Femur (tissue), 1 donor: ENCODE results near the gene EXOC4.
A peak's percentile ranks its signal among the peaks of the same experiment; 100 is the strongest.

Experiments
- DNase-seq: peaks from one replicate; pipeline ENCODE4 v3.0.0-alpha.2; 2017

Gene EXOC4

DNA sequence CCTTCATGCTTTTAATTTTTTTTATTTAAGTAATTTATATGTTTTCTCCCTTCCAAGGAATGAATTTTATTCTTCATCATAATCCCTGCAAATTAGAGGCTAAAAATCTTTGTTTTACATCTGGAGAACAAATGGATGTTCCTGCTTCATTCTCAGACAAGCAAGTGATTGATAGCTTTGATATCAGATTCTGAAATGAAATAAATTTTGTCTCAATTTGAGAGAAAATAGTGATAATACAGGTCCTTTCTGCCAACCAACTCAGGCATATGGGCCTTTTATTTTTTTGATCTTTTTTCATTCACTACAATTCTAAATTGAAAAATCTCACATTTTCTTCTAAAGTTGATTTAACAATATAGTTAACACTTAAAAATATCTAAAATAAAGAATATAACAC, 427.1 kb downstream of the EXOC4 start:
- no peak for DNase-seq

DNA sequence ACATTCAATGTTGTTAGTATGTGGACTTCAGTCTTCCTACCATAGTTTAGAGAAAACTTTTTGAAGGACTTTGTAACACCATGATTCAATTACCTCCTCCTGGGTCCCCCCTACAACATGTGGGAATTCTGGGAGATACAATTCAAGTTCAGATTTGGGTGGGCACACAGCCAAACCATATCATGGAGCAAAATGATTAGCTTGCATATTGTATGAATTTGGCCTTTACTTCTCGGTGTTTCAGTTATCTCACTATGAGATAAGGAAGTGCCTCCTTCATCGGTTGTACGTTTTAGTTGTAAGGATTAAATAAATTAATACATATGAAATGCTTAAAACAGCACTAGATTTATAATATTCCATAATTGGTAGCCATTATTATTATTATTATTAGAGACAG, 428.7 kb downstream of the EXOC4 start:
- DNase-seq, result no peak

DNA sequence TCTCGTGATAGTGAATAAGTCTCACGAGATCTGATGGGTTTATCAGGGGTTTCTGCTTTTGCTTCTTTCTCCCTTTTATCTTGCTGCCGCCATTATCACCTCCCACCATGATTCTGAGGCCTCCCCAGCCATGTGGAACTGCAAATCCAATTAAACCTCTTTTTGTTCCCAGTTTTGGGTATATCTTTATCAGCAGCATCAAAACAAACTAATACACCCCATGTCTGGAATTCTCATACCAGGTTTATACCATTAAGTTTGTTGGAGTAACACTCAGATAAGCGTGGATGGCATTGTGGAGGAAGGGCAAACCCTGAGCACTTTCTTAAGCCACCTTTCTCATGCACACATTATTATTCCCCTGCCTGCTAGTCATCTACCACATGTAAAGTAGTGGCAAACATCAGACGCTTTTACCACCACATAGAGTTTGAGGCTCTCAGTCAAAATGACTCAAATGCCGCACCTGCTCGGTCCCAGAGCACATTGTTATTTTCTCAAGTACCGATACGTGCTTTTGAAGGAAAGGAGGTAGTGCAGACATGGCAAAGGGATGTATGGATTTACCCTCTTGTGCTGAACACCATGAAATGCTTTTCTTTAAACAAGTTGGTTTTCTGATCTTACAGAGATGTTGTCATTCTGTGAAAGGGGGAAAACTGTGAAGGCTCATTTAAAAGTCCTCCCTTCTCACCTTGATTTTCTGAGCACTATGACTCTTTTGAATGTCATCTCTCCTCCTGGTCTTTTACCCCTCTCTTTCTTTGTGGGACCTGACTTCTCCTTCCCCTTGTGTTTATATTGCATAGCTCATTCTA, 429.7 kb downstream of the EXOC4 start:
- DNase-seq, result no peak

DNA sequence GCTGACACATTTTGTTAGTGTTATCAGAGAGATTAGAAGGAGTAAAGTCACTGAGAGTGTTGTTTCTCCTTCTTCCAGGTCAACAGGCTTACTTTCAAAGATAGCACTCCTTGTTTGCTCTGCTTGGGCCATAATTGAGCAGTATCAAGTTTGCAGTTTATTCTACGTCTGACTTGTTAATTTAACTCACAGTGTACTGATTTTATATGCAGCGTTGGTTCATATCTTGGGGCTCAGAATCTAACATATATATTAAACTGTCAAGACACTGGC, 430.2 kb downstream of the EXOC4 start:
- no peak for DNase-seq

DNA sequence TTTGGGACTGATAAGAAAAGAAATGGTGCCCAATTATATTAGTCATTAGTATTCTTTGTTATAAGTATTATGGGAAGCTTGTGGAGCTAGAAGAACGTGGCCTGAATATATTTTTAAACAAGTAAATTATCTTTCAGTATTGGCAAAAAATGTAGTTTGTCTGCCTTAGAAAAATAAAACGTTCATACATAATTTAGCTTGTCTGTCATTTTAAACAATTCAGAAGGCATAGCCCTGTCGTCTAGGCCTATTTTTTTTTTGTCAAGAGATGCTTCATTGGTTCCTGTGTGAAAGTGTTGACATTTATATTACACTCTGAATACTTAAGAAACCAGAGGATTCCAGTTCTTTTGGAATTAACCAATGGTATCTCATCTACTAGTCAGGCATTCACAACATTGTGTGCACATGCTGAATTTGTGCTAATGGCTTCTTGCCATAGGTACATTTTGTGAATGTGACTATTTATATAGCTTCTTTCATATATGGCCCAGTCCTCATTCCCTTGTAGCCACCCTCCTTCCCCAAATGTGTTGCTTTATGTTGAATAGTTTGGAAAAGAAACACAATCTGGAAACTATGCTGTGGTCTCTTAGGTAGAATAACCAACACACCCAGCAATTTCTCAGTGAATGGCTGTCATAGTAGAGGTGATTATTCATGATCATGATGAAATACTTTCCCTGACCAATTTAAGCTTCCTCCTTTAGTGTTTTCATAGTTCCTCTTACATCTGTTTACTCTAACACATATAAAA, 435.8 kb downstream of the EXOC4 start:
- no peak for DNase-seq

DNA sequence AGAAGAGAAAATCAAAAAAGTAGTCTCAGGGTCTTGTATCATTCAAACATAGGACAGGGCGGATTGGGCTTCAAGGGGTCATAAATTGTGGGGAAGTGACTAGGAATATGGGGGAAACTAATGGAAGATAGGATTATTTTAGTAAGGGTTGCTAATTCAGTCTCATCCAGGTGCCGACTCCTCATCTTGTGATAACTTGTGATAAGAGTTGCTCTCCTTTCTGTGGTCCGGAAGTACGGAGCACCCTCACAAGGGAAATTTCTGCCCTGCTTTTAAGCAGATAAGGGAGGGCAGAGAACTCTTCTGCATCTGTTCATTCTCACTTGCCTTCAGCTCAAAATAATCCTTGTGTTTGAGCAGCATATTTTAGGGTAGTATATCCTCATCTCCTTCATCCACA, 437.9 kb downstream of the EXOC4 start:
- DNase-seq, result no peak

DNA sequence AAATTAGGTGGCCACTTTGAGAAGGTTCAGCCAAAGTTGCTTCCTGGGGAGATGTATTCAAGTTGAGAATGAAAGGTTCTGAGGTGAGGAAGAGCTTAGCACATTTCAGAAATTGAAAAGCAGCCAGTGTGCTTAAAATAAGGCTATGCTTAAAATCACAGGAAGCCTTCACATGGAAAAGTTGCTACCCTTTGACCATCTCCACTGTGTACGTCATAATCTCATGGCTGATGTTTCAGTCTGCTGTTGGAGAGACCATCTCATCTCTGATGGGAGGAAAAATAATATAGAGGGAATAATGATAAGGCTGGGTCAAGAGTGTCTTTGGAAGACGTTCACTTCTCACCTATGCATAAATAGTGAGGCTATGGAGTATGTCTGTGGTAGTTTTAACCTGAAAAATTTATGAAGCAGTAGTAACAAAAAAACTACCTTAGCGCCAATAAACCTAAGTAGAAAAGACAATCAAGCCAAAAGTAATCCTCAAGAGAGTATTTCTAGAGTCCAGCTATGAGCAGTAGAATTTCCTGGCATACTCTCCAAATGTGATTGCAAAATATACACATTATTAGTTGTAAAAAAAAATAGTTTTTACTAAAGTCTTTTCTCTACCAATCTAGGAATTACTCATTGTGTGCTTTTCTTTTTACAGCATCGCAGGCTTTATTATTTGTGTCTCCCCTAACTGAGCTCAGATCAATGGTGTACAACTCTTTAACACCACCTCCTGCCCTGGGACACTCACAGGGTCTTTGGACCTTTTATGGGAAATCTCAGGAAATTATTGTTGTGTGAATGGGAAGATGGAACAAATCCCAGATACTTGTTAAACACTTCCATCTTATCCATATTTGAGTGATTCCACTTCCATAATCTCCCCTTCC, 439.1 kb downstream of the EXOC4 start:
- no peak for DNase-seq

DNA sequence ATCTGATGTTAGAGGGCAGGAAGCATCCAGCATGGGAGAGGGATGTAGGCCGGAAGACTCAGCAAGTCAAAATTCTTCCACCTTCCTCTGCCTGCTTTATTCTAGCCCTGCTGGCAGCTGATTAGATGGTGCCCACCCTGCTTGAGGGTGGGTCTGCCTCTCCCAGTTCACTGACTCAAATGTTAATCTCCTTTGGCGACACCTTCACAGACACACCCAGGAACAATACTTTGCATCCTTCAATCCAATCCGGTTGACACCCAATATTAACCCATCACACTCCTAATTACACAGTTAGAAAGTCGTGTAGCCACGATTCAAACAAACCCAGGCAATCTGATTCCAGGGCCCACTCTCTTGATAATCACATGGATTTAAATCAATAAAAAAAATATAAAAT, 440.4 kb downstream of the EXOC4 start:
- DNase-seq, result no peak

DNA sequence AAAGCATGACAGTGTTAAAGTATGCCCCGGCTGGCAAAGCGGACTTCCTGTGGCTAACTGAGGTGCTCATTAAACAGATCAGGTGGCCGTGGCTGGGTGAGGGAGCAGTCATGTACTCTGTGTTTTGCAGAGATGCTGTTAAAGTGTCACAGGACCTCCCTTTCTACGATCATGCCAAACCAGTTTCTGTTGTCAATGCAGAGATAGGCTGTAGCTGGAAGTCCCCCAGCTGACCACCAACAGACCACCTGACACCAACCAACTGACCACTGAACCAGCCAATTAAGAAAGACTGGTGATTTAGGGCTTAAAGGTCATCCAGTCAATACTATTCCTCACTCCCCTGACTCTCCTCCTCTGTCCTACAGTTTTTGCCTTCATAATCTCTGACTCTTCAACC, 443.2 kb downstream of the EXOC4 start:
- no peak for DNase-seq

DNA sequence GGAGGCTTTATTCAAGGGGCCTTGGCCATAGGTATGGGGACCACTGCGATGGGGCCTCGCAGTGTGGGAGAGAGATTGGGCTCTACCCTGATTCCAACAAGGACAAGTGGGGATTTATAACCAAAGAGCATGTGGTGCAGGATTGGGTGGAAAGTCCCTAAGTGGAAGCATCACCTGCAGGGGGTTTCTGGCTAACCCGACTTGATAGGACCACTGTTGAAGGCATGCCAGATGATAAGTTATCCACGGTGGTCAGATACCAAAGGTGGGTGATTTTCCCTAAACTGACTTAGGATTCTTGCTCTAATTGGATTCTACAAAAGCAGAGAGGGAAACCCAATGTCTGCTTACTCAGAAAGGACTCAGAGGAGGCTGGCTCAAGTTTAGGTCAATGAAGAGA, 444.7 kb downstream of the EXOC4 start:
- DNase-seq, result no peak

DNA sequence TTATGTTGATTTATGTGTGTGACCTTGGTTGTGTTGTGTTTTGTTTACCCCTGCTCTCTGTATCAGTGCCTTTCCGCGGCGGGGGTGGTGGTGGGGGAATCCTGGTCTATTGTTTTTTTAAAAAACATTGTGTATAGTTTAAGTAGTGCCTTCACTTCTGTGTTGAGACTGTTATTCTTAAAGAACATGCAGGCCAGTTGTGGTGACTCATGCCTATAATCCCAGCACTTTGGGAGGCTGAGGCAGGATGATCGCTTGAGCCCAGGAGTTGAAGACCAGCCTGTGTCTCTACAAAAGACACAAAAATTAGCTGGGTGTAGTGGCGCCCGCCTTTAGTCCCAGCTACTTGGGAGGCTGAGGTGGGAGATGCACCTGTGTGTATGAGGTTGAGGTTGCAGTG, 445.2 kb downstream of the EXOC4 start:
- DNase-seq, result no peak

DNA sequence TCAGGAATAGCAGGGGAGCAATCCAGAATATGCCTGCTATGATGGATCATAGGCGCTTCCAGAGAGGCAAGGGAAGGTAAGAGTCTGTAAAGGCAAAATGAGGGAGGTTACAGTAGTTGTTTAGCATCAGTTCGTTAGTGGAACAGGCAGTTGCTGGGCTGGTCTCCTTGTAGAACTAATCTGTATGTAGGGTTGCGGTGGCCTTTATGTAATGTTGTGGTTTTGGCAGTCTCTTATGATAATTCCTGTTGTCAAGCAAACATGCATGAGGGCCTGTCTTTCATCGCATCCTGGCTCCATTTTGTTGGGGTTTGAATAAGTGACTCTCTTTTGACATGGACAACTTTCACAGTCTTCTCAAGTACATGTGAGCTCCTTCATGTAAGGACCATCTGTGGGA, 446.5 kb downstream of the EXOC4 start:
- no peak for DNase-seq

DNA sequence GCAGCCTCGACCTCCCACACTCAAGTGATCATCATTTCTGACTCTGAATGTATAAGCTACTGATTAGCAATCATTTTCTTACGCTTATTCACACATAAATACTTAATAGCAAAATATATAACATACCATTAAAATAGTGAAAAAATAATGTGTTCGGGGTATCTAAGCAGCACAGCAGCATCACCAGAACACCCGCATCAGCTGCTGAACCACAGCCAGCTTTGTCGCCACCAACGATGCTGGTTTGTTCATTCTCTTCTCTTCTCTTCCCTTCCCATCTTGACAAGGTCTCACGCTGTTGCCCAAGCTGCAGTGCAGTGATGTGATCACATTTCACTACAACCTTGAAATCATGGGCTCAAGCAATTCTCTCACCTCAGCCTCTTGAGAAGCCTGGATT, 449.2 kb downstream of the EXOC4 start:
- no peak for DNase-seq

DNA sequence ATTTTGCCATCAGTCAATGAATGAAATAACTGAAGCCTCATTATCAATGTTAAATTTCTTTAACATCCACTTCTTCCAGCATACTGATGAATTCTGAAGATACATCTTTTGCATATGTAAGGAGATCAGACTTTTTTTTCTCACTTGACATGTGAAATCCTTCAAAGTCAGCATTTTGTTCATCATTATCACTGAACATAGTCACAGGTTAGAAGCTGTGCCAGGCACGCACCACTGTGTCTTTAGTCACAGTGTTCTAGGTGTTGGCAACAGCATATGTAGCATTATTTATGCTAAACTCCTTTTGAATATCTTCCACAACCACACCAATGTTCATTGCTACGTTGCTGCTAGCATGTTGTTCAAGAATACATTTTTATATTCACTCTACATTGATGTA, 450.1 kb downstream of the EXOC4 start:
- DNase-seq, result no peak

DNA sequence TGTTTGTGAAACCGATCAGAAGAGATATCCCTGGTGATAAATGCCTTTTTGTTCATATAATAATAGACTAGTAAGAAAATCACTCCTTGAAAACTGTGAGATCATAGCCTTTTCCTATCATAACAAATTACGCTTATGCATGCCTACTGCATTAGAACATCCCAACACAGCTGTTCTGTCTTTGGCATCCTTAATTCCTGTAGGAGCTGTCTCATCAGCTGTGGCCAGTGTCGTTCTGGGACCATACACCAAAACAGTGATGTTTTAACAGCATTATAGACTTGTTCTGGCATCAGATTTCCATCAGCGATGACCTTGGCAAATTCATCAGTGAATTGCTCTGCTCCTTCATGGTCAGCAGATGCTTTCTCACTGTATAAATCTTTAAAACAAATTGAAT, 450.7 kb downstream of the EXOC4 start:
- DNase-seq, result peak; percentile 68

DNA sequence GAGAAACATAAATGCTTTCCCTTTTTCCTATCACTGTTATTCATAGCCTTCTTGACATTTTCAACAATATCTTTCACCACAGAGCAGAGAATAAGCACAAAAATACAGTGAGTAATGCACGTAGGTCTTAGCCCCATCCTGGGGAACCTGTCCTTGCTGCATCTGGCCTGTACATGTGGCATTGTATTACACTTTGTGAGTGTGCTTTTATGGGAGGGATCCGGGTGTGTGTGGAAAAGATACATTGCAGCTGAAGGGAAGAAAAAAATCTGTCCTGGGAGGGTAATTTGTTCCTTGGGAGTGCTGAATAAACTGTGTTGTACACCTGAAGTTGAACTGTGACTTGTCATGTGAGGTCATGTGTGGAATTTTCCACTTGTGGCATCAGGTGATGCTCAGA, 451.6 kb downstream of the EXOC4 start:
- DNase-seq, result no peak

DNA sequence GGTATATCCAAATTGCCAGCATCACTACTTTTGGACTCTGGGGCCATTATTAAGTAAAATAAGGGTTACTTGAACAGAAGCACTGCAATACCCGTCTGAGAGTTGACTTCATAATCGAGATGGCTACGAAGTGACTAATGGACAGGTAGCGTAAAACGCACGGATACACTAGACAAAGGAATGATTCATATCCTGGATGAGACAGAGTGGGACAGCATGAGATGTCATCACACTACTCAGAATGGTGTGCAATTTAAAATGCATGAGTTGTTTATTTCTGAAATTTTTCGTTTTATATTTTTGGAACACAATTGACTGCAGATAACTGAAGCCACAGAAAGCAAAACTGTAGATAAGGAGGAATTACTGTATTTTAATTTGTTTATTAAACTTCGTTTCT, 452.7 kb downstream of the EXOC4 start:
- no peak for DNase-seq

DNA sequence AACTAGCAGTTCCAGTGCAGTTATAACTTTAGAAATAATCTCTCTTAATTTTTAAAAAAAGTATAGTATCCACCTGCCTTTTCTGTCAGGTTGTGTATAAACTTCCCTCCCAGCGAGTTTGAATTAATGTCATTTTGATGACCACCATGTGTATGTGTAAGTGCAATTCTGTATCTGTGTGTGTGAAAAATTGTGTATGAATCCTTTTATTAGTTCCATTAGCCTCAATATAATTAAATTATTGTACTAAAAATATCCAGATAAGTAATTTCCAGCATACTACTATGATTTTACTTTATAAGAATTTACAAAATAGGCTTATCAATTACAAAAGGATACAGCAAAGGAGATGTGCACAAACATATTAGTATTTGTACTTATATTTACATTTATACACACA, 453.1 kb downstream of the EXOC4 start:
- no peak for DNase-seq

DNA sequence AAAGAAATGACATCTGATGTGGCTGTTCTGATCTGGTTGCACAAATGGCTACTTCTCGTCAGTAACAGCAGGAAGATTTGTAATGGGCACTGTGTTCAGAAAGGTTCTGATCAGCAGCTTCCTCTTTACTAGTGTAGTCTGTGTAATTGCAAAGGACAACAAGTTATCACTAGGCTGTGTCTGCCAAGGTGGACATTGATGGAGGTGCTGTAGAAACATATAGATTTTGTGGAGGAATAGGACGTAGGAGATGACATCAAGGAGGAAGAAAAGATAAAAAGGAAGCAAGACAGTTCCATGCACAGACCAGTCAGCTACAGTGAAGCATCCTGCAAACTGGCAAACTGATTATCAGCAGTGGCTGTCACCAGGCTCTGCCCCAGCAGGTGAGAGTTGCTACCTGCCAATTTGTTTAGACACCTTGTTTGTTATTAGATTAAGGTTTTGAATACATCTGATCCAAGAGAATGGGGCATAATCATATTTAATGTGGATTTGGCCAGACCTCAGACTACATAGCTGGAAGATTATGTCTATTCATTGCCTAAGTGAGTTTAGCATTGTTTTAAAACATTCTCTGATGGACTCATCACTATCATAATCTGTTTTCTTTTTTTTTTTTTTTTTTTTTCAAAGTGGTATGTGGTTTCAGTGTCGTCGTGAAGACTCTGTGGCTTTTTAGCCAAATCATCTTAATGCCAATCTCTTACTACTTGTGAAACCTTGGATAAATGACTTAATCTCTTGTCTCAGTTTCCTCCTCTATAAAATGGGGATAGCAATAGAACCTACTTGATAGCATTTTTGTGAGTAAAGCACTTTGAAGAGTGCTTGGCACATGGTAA, 456.4 kb downstream of the EXOC4 start:
- no peak for DNase-seq

DNA sequence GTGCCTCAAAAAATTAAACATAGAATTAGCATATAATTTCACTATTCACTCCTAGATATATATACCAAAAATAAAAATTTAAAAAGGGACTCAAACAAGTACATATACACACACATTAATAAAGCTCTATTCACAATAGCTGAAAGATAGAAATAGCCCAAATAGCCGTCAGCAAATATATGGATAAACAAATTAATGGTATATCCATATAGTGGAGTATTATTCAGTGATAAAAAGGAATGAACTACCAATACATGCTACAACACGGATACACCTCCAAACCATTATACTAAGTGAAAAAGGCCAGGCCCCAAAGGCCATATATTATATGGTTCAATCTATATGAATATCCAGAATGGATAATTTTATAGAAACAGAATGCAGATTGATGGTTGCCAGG, 459.7 kb downstream of the EXOC4 start:
- no peak for DNase-seq

DNA sequence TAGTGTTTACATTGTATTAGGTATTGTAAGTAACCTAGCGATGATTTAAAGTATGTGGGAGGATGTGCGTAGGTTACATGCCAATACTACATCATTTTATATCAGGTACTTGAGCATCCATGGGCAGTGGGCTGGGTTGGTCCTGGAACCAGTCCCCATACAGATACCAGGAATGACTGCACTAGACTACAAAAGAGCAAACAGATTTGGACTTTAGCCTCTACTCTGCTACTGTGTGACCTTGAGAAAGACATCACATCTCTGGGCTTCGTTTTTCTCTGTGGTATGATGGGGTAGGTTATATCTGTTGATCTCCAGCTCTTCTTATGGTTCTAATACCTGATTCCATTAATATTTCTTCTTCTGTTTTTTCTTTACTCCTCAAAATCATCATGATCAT, 461.8 kb downstream of the EXOC4 start:
- no peak for DNase-seq

DNA sequence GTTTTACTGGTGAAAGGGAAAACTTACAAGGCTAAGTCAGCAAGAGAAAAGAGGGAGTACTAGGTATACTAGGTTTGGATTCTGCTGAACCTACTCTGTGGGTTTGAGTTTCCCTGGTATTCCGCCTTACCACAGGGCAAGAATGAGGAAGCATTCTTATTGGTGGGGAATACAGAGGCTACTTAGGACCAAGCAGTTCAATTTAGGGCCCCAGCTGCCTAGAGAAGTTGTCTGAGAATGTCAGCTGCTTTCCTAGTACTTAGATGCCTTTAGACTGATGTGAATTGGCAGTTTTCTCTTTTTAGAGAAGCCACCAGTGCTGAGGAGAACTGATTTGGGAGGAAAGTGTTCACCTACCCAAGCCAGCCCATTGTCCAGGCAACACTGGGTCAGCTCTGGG, 465.3 kb downstream of the EXOC4 start:
- DNase-seq, result no peak

DNA sequence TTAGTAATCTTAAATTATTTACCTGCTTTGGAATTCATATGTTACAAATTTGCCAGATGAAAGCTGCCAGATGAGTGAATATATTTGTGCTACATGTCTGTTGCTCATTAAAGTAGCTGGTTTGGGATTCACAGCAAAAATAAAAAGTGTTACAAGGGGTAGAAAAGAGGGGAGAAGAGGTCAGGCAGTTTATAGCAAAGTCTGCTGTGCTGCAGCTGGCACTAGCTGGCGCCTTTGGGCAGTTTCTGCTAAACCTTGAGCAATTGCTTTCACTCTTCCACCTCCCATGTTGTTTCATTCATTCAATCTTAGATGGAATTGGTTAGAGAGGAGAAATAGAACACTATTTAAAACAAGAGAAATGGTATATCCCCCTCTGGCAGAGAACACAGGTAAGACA, 470.2 kb downstream of the EXOC4 start:
- DNase-seq, result no peak
